Endothelial cell of umbilical vein (primary cell): ENCODE results near the gene ARHGEF12. TPM values are rescaled to one million over a fixed set of nuclear protein-coding genes. Genes with fewer than 3 reads are reported as not detected.

Experiments
- BruUV-seq: library from RNA; stranded (reverse); fragments of 400-500 nt; replicated peaks from 2 replicates; lab custom pipeline; 2021; lab: Mats Ljungman, UMichigan
- CTCF ChIA-PET: fragments of 300-600, 350-600 bp; sonication (Branson Sonifier 250); formaldehyde crosslinking; loops from one replicate; lab custom pipeline; 2021; ENCODE audit warnings: antibody characterized with exemption, inconsistent platforms; lab: Charles Lee
- POLR2A ChIA-PET: fragments of 300-600, 350-600 bp; sonication (Branson Sonifier 250); formaldehyde crosslinking; loops from one replicate; lab custom pipeline; 2021; ENCODE audit warnings: antibody characterized with exemption, inconsistent platforms; lab: Charles Lee
- DNase-seq: peaks from one replicate; pipeline ENCODE4 v3.0.0-alpha.2; 2011; ENCODE audit warnings: low read depth, low spot score
- FAIRE-seq: peaks from 2 replicates; lab custom pipeline; 2011; peaks lifted over from hg19 to GRCh38; lab: Jason Lieb, UNC
- H2AFZ ChIP-seq: 2 replicates; pipeline ENCODE4 v1.6.0; 2012; ENCODE audit warnings: low read depth, low read length, control low read depth, inconsistent platforms
- H3K27ac ChIP-seq: 2 replicates; pipeline ENCODE4 v1.5.1; 2011; ENCODE audit warnings: low read depth, mild to moderate bottlenecking, control low read depth, low read length, moderate library complexity; ENCODE audit not compliant: insufficient read depth
- H3K27me3 ChIP-seq, 2 experiments: 2 replicates each; pipeline versions ENCODE4 v1.6.0 to v1.6.1; 2011; ENCODE audit warnings: low read length in 2 of 2, mixed read lengths in 1 of 2; ENCODE audit not compliant: control insufficient read depth in 2 of 2, insufficient read depth in 2 of 2
- H3K36me3 ChIP-seq, 2 experiments: 2 replicates in 1 of 2; 3 replicates in 1 of 2; pipeline ENCODE4 v1.5.1; 2011; ENCODE audit warnings: low read length in 2 of 2, mild to moderate bottlenecking in 1 of 2, moderate library complexity in 1 of 2; ENCODE audit not compliant: control insufficient read depth in 2 of 2, insufficient read depth in 2 of 2; ENCODE audit errors: extremely low read depth in 1 of 2
- H3K4me1 ChIP-seq: 3 replicates; pipeline ENCODE4 v1.5.1; 2011; ENCODE audit warnings: mild to moderate bottlenecking, low read length; ENCODE audit not compliant: control insufficient read depth, insufficient read depth; ENCODE audit errors: extremely low read depth
- H3K4me2 ChIP-seq: 2 replicates; pipeline ENCODE4 v1.6.1; 2011; ENCODE audit warnings: low read length, control low read depth, mixed read lengths; ENCODE audit not compliant: insufficient read depth
- H3K4me3 ChIP-seq, 3 experiments: fragments of 200-600 bp in 1 of 3; sonication (generic), shearing (Covaris generic) in 1 of 3; replicated peaks in 1 of 3; 2 replicates each; pipeline ENCODE4 v1.5.1; 2011 to 2016; ENCODE audit warnings: control low read depth in 3 of 3, low read length in 3 of 3, mild to moderate bottlenecking in 2 of 3, inconsistent platforms in 1 of 3, low read depth in 1 of 3, moderate library complexity in 1 of 3; ENCODE audit not compliant: insufficient read depth in 1 of 3
- H3K79me2 ChIP-seq: 2 replicates; pipeline ENCODE4 v1.6.0; 2012; ENCODE audit warnings: low read length, inconsistent platforms; ENCODE audit not compliant: control insufficient read depth, insufficient read depth
- H3K9ac ChIP-seq: replicated peaks from 2 replicates; pipeline ENCODE3; 2011; ENCODE audit warnings: low read length, control low read depth; ENCODE audit not compliant: insufficient read depth; ENCODE audit errors: extremely low read depth
- H3K9me1 ChIP-seq: replicated peaks from 3 replicates; pipeline ENCODE4 v1.6.0; 2011; ENCODE audit warnings: mild to moderate bottlenecking, low read length; ENCODE audit not compliant: control insufficient read depth, insufficient read depth; ENCODE audit errors: extremely low read depth
- H3K9me3 ChIP-seq: replicated peaks from 2 replicates; pipeline ENCODE4 v1.5.1; 2012; ENCODE audit warnings: low read length, inconsistent platforms; ENCODE audit not compliant: control insufficient read depth, insufficient read depth
- H4K20me1 ChIP-seq: replicated peaks from 2 replicates; pipeline ENCODE3; 2011; ENCODE audit warnings: mild to moderate bottlenecking, low read length; ENCODE audit not compliant: control insufficient read depth, insufficient read depth; ENCODE audit errors: extremely low read depth
- CTCF ChIP-seq, 2 donors: IDR thresholded peaks; 1 replicate in 1 of 2; 2 replicates in 1 of 2; pipeline ENCODE4 v1.5.1; 2011; ENCODE audit warnings: low read length in 2 of 2, mild to moderate bottlenecking in 2 of 2, moderate library complexity in 2 of 2, control low read depth in 1 of 2, inconsistent platforms in 1 of 2, low read depth in 1 of 2; ENCODE audit not compliant: insufficient read depth in 1 of 2; ENCODE audit errors: extremely low read depth in 1 of 2
- EZH2 ChIP-seq: IDR thresholded peaks from 2 replicates; pipeline ENCODE4 v1.6.1; 2012; ENCODE audit warnings: borderline replicate concordance, low read depth, mild to moderate bottlenecking, moderate library complexity, low read length, inconsistent platforms; ENCODE audit not compliant: severe bottlenecking
- FOS ChIP-seq: IDR thresholded peaks from 2 replicates; pipeline ENCODE4 v1.6.1; 2011; ENCODE audit warnings: mild to moderate bottlenecking, low read length, moderate library complexity, borderline replicate concordance; ENCODE audit not compliant: insufficient read depth
- GATA2 ChIP-seq: IDR thresholded peaks from 2 replicates; pipeline ENCODE4 v1.7.0; 2011; ENCODE audit warnings: low read depth, mild to moderate bottlenecking, moderate library complexity, mixed read lengths, low read length; ENCODE audit not compliant: insufficient read length, insufficient read depth
- JUN ChIP-seq: IDR thresholded peaks from 2 replicates; pipeline ENCODE4 v1.6.1; 2011; ENCODE audit warnings: borderline replicate concordance, low read depth; ENCODE audit not compliant: insufficient read length, insufficient read depth
- MAX ChIP-seq: IDR thresholded peaks from 2 replicates; pipeline ENCODE4 v1.6.1; 2011; ENCODE audit not compliant: insufficient read depth, insufficient read length
- MYC ChIP-seq: IDR thresholded peaks from one replicate; pipeline ENCODE4 v1.6.1; 2011; ENCODE audit warnings: mild to moderate bottlenecking, low read depth, low read length
- POLR2A ChIP-seq: IDR thresholded peaks from 2 replicates; pipeline ENCODE4 v1.6.1; 2012; ENCODE audit warnings: low read depth, mild to moderate bottlenecking, control low read depth, low read length
- POLR2AphosphoS5 ChIP-seq: IDR thresholded peaks from 2 replicates; pipeline ENCODE4 v1.6.1; 2012; ENCODE audit warnings: low read depth, mild to moderate bottlenecking, control low read depth, low read length, moderate library complexity; ENCODE audit not compliant: insufficient read depth
- dilution Hi-C: fragments of 300-500 bp; cut with MboI; formaldehyde crosslinking; loops from one replicate; pipeline ENCODE4 v1.15.0; 2019; ENCODE audit warnings: low sequenced_read_pairs; ENCODE audit not compliant: extremely low pct_ligation_motif_present
- intact Hi-C: fragments of 100-400 bp; cut with micrococcal nuclease; formaldehyde crosslinking; loops from one replicate; pipeline ENCODE4 v1.10.0; 2022
- polyA plus RNA-seq, 4 experiments: library from polyadenylated mRNA; depleted of rRNA in 3 of 4; stranded (reverse) in 3 of 4; unstranded in 1 of 4; fragments of >200 nt; gene quantifications; 2 replicates each; pipeline versions ENCODE4 v1.2.1 to v1.2.3, GENCODE V29; 2011 to 2012; ENCODE audit warnings: missing spikeins in 1 of 4
- total RNA-seq: library from RNA; stranded (reverse); gene quantifications from 2 replicates; pipeline ENCODE4 v1.2.3, GENCODE V29; 2021

ARHGEF12 gene
- total and polyA plus RNA-seq, 2 donors (not counting 3 experiments of a cell fraction or from before 2014, with no cell fraction given), result 20.9 to 125 TPM

DNA sequence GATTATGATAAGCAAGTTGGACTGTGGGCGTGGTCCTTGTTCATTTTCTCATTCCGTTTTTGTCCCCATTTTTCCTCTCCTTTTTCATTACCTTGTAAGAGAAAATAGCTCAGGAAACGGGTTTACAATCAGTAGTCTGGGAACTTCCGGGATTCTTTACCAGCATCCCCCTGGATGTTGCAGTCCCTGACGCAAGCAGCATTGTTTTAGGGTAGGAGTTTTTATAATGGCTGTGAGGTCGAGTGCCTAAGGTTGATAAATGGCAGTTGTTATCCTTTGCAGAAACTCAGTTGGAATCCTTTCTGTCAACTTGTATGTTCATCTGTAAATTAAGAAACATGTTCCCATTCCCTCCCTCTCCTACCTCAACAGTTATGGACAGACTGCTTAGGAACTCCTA, 68.3 kb downstream of the ARHGEF12 start:
- Histone ChIP-seq H3K27me3 (no peaks in the 10 kb centered on the region), H3K36me3 (no peaks in the 10 kb centered on the region), H3K9me3 (no peaks in the 10 kb centered on the region), H3K9me1 (no peaks in the 10 kb centered on the region), H3K9ac (no peak overlapping the region), H3K27ac (peak overlapping the region; percentile 30), H3K4me2 (peak overlapping the region; percentile 57), H3K4me3 (no peak overlapping the region), H2AFZ (no peak overlapping the region), H3K4me1 (peaks cover 36% of the 10 kb centered on the region), H4K20me1 (no peaks in the 10 kb centered on the region), H3K79me2 (peaks cover 73% of the 10 kb centered on the region)
- DNase-seq (peak; percentile 71), FAIRE-seq (peak; percentile 72)
- ChIA-PET CTCF (interaction anchor here (0.6 to 1.8 kb wide), 6 partner anchors 9 to 69 kb away, joined by 3 to 6 read pairs (median 4); no protein-coding TSS in a partner anchor), POLR2A (no interaction called here)
- TF ChIP-seq GATA2, result no peak
- no peak for TF ChIP-seq MAX
- no peak for TF ChIP-seq POLR2A
- TF ChIP-seq CTCF (IDR thresholded peaks at IDR 0.05; ENCODE audit: extremely low read depth in 1 of 2, insufficient read depth in 1 of 2, low read depth in 1 of 2, low read length in 2 of 2), result no peak
- TF ChIP-seq POLR2AphosphoS5, result no peak
- TF ChIP-seq EZH2, result no peak
- TF ChIP-seq FOS, result no peak
- no peak for TF ChIP-seq MYC
- no peak for TF ChIP-seq JUN
- intact Hi-C loops, result loop anchor here (1.0 kb wide), 1 partner anchor 67 kb away; no protein-coding TSS in a partner anchor
- dilution Hi-C loops, result no loop called here
- no TSS peak for BruUV-seq
